Endothelial cell (in vitro differentiated cells): ENCODE data around the gene PTPRT. TPM values are rescaled to one million over a fixed set of nuclear protein-coding genes. Genes with fewer than 3 reads are reported as not detected.

Experiments
- DNase-seq: peaks from one replicate; pipeline ENCODE4 v3.0.0; 2021; ENCODE audit warnings: low spot score
- H3K27ac Mint-ChIP-seq: one replicate; pipeline ENCODE4 v1.8.0; 2021; ENCODE audit warnings: mixed read lengths, inconsistent platforms; ENCODE audit not compliant: unreplicated experiment
- H3K27me3 Mint-ChIP-seq: one replicate; pipeline ENCODE4 v1.8.0; 2021; ENCODE audit warnings: mild to moderate bottlenecking, moderate library complexity, mixed read lengths, inconsistent platforms; ENCODE audit not compliant: unreplicated experiment
- H3K36me3 Mint-ChIP-seq: one replicate; pipeline ENCODE4 v1.8.0; 2021; ENCODE audit warnings: mild to moderate bottlenecking, low read depth, mixed read lengths, inconsistent platforms; ENCODE audit not compliant: unreplicated experiment
- H3K4me1 Mint-ChIP-seq: one replicate; pipeline ENCODE4 v1.8.0; 2021; ENCODE audit warnings: mild to moderate bottlenecking, mixed read lengths, inconsistent platforms; ENCODE audit not compliant: unreplicated experiment
- H3K4me3 Mint-ChIP-seq: one replicate; pipeline ENCODE4 v1.8.0; 2021; ENCODE audit warnings: mild to moderate bottlenecking, mixed read lengths, inconsistent platforms; ENCODE audit not compliant: unreplicated experiment
- H3K9me3 Mint-ChIP-seq: one replicate; pipeline ENCODE4 v1.8.0; 2021; ENCODE audit warnings: mixed read lengths, inconsistent platforms; ENCODE audit not compliant: unreplicated experiment
- CTCF ChIP-seq: fragments of 200-600 bp; sonication (generic); IDR thresholded peaks from one replicate; pipeline ENCODE4 v1.5.0; 2021; ENCODE audit warnings: antibody characterized with exemption; ENCODE audit not compliant: unreplicated experiment
- total RNA-seq: library from RNA; stranded (reverse); fragmentation: NEBNext Ultra II Directional; extraction: Animal tissue kit (Norgen Biotek cat#: 25700); gene quantifications from one replicate; pipeline ENCODE4 v1.2.1, GENCODE V29; 2021; ENCODE audit not compliant: unreplicated experiment

PTPRT gene
- total RNA-seq, 1 donor from 2014 or later, result 0.10 TPM

GRCh38 chr20:42366626-42367025 is 823.1 kb downstream of the PTPRT start:
- no peaks in the 10 kb centered on the region for H3K4me1 Mint-ChIP-seq
- H3K9me3 Mint-ChIP-seq, result peaks cover 43% of the 10 kb centered on the region
- H3K4me3 Mint-ChIP-seq, result peak overlapping the region; percentile 53

GRCh38 chr20:42364446-42364845 is 825.3 kb downstream of the PTPRT start:
- H3K9me3 Mint-ChIP-seq, result peaks cover 39% of the 10 kb centered on the region
- no peak for DNase-seq
- H3K27me3 Mint-ChIP-seq, result peaks cover 6% of the 10 kb centered on the region
- H3K36me3 Mint-ChIP-seq, result peaks cover 18% of the 10 kb centered on the region
- no peak overlapping the region for H3K4me3 Mint-ChIP-seq
- H3K27ac Mint-ChIP-seq, result no peak overlapping the region
- no peaks in the 10 kb centered on the region for H3K4me1 Mint-ChIP-seq
- no peak for TF ChIP-seq CTCF

More at GRCh38 chr20:42366626-42367025, 823.1 kb downstream of the PTPRT start:
- DNase-seq, result no peak
- no peak for TF ChIP-seq CTCF
- peaks cover 6% of the 10 kb centered on the region for H3K27me3 Mint-ChIP-seq
- H3K27ac Mint-ChIP-seq, result no peak overlapping the region
- peaks cover 24% of the 10 kb centered on the region for H3K36me3 Mint-ChIP-seq

- Mint-ChIP-seq H3K27me3 (peaks cover 4% of the 10 kb centered on the region), H3K4me3 (no peak overlapping the region), H3K9me3 (peaks cover 44% of the 10 kb centered on the region), H3K36me3 (peaks cover 16% of the 10 kb centered on the region), H3K27ac (no peak overlapping the region), H3K4me1 (no peaks in the 10 kb centered on the region)
- no peak for TF ChIP-seq CTCF
- DNase-seq, result no peak
Observed at GRCh38 chr20:42361402-42361970, 828.2 kb downstream of the PTPRT start.

- Mint-ChIP-seq H3K4me3 (no peak overlapping the region), H3K27ac (no peak overlapping the region), H3K4me1 (no peaks in the 10 kb centered on the region), H3K27me3 (no peaks in the 10 kb centered on the region), H3K36me3 (peaks cover 17% of the 10 kb centered on the region), H3K9me3 (peaks cover 45% of the 10 kb centered on the region)
- DNase-seq, result no peak
- TF ChIP-seq CTCF, result no peak
Observed at GRCh38 chr20:42360621-42361020, 829.1 kb downstream of the PTPRT start.

GRCh38 chr20:42359617-42360016 is 830.1 kb downstream of the PTPRT start:
- peaks cover 18% of the 10 kb centered on the region for H3K36me3 Mint-ChIP-seq

More at GRCh38 chr20:42359617-42360016, 830.1 kb downstream of the PTPRT start:
- TF ChIP-seq CTCF, result no peak
- Mint-ChIP-seq H3K27ac (no peak overlapping the region), H3K4me1 (no peaks in the 10 kb centered on the region), H3K9me3 (peaks cover 51% of the 10 kb centered on the region), H3K27me3 (peaks cover 2% of the 10 kb centered on the region), H3K4me3 (no peak overlapping the region)
- DNase-seq, result no peak
